ENCODE data around the gene MORF4L2. TPM values are rescaled to one million over a fixed set of nuclear protein-coding genes. Genes with fewer than 3 reads are reported as not detected.
"Not testable (repeated sequence)": the region's sequence is repeated elsewhere in the genome, so short reads cannot be mapped to it uniquely, and the experiment has no call there.

The MORF4L2 gene
- total RNA-seq, 1 donor from 2014 or later = 1,394 TPM

GRCh38 chrX:103663981-103664762 lies 22.3 kb downstream of the MORF4L2 start:
- H3K27ac Mint-ChIP-seq = no peak overlapping the region
- DNase-seq (ENCODE audit: low spot score) = peak; percentile 68
- H3K4me2 ChIP-seq = peak overlapping the region; percentile 77
- peak overlapping the region; percentile 39 for H3K4me3 ChIP-seq
- peak overlapping the region; percentile 66 for H2AFZ ChIP-seq (replicated peaks)
- H3F3A ChIP-seq (ENCODE audit: low read depth) = peaks cover 12% of the 10 kb centered on the region
- H3K27me3 ChIP-seq = no peaks in the 10 kb centered on the region
- no peaks in the 10 kb centered on the region for H4K20me1 ChIP-seq (ENCODE audit: low read depth)
- no peak overlapping the region for H3K27ac ChIP-seq
- no peaks in the 10 kb centered on the region for H3K27me3 Mint-ChIP-seq (ENCODE audit: insufficient read depth, low read depth)
- no peak for TF ChIP-seq EZH2phosphoT487 (IDR thresholded peaks at IDR 0.05)
- H3K4me1 ChIP-seq = peaks cover 16% of the 10 kb centered on the region
- H3K4me1 Mint-ChIP-seq = no peaks in the 10 kb centered on the region
- H3K36me3 Mint-ChIP-seq = no peaks in the 10 kb centered on the region
- H3K36me3 ChIP-seq = no peaks in the 10 kb centered on the region
- H3K79me2 ChIP-seq (ENCODE audit: low read depth) = no peaks in the 10 kb centered on the region
- no peaks in the 10 kb centered on the region for H3K9me3 ChIP-seq (ENCODE audit: low read depth)
- no peak overlapping the region for H3K4me3 Mint-ChIP-seq
- H3K9ac ChIP-seq = no peak overlapping the region
- H3K9me3 Mint-ChIP-seq = no peaks in the 10 kb centered on the region

- not testable (repeated sequence) for H3F3A ChIP-seq (ENCODE audit: low read depth); DNase-seq (ENCODE audit: low spot score); H3K4me3 Mint-ChIP-seq; H3K36me3 Mint-ChIP-seq; H3K4me1 Mint-ChIP-seq; H3K4me2 ChIP-seq; H3K9me3 ChIP-seq (ENCODE audit: low read depth); H3K9me3 Mint-ChIP-seq; H3K36me3 ChIP-seq; H3K9ac ChIP-seq; H4K20me1 ChIP-seq (ENCODE audit: low read depth); H3K79me2 ChIP-seq (ENCODE audit: low read depth); H3K4me3 ChIP-seq; H3K27ac ChIP-seq; H3K27me3 ChIP-seq; H3K27me3 Mint-ChIP-seq (ENCODE audit: insufficient read depth, low read depth); H3K27ac Mint-ChIP-seq; H2AFZ ChIP-seq (replicated peaks)
- peaks cover 12% of the 10 kb centered on the region for H3K4me1 ChIP-seq
Measured at GRCh38 chrX:103659460-103659859, 27.0 kb downstream of the MORF4L2 start.

- no peaks in the 10 kb centered on the region for H3K36me3 ChIP-seq
- no peak overlapping the region for H2AFZ ChIP-seq (replicated peaks)
- no peaks in the 10 kb centered on the region for H4K20me1 ChIP-seq (ENCODE audit: low read depth)
- no peaks in the 10 kb centered on the region for H3K27me3 ChIP-seq
- Mint-ChIP-seq H3K9me3 (peaks cover 2% of the 10 kb centered on the region), H3K27ac (no peak overlapping the region), H3K4me3 (no peak overlapping the region), H3K36me3 (no peaks in the 10 kb centered on the region), H3K4me1 (no peaks in the 10 kb centered on the region), H3K27me3 (ENCODE audit: insufficient read depth, low read depth) (no peaks in the 10 kb centered on the region)
- peaks cover 5% of the 10 kb centered on the region for H3F3A ChIP-seq (ENCODE audit: low read depth)
- no peak overlapping the region for H3K4me2 ChIP-seq
- H3K79me2 ChIP-seq (ENCODE audit: low read depth) = no peaks in the 10 kb centered on the region
- no peaks in the 10 kb centered on the region for H3K9me3 ChIP-seq (ENCODE audit: low read depth)
- no peak for DNase-seq (ENCODE audit: low spot score)
- peaks cover 8% of the 10 kb centered on the region for H3K4me1 ChIP-seq
- TF ChIP-seq EZH2 (IDR thresholded peaks at IDR 0.05) (no peak), EZH2phosphoT487 (IDR thresholded peaks at IDR 0.05) (no peak), CTCF (IDR thresholded peaks at IDR 0.05) (no peak)
- H3K4me3 ChIP-seq = no peak overlapping the region
- H3K9ac ChIP-seq = no peak overlapping the region
- H3K27ac ChIP-seq = no peak overlapping the region
Measured at GRCh38 chrX:103658681-103659433, 27.6 kb downstream of the MORF4L2 start.

GRCh38 chrX:103657066-103657465 lies 29.4 kb downstream of the MORF4L2 start:
- DNase-seq (ENCODE audit: low spot score); H2AFZ ChIP-seq (replicated peaks); H3K4me3 ChIP-seq; H3K27me3 Mint-ChIP-seq (ENCODE audit: insufficient read depth, low read depth); H3K9ac ChIP-seq; H3K36me3 ChIP-seq; H3K36me3 Mint-ChIP-seq; H3K27ac ChIP-seq; H3K4me1 ChIP-seq; H3K27me3 ChIP-seq; H3K4me3 Mint-ChIP-seq; H3F3A ChIP-seq (ENCODE audit: low read depth); H3K4me1 Mint-ChIP-seq; H3K4me2 ChIP-seq; H4K20me1 ChIP-seq (ENCODE audit: low read depth); H3K79me2 ChIP-seq (ENCODE audit: low read depth); H3K27ac Mint-ChIP-seq; H3K9me3 ChIP-seq (ENCODE audit: low read depth); H3K9me3 Mint-ChIP-seq: not testable (repeated sequence)

Measured in neural progenitor cell (in vitro differentiated cells).